H9 (cell line): Measurements from ENCODE around the gene ATP2B2. TPM values are rescaled to one million over a fixed set of nuclear protein-coding genes. Genes with fewer than 3 reads are reported as not detected.

Experiments
- DNase-seq: peaks from one replicate; pipeline ENCODE4 v3.0.0-alpha.2; 2017
- H2AFZ ChIP-seq: one replicate; pipeline ENCODE4 v1.6.1; 2013; ENCODE audit warnings: mild to moderate bottlenecking, low read length, control low read depth, moderate library complexity
- H2AK5ac ChIP-seq: 2 replicates; pipeline ENCODE4 v1.6.1; 2013; ENCODE audit warnings: low read length, control low read depth, mixed read lengths; ENCODE audit not compliant: insufficient read length
- H2BK120ac ChIP-seq: one replicate; pipeline ENCODE4 v1.6.1; 2013; ENCODE audit warnings: low read depth, mild to moderate bottlenecking, low read length, control low read depth, inconsistent platforms; ENCODE audit not compliant: poor library complexity, severe bottlenecking
- H2BK12ac ChIP-seq: 2 replicates; pipeline ENCODE4 v1.6.1; 2013; ENCODE audit warnings: low read length, control low read depth, mixed read lengths, low read depth; ENCODE audit not compliant: insufficient read length
- H2BK15ac ChIP-seq: 2 replicates; pipeline ENCODE4 v1.6.1; 2013; ENCODE audit warnings: low read depth, low read length, control low read depth
- H2BK20ac ChIP-seq: one replicate; pipeline ENCODE4 v1.6.1; 2013; ENCODE audit warnings: low read depth, mild to moderate bottlenecking, low read length, control low read depth, inconsistent platforms; ENCODE audit not compliant: poor library complexity, severe bottlenecking
- H2BK5ac ChIP-seq: 2 replicates; pipeline ENCODE4 v1.6.1; 2013; ENCODE audit warnings: low read length, control low read depth, mixed read lengths; ENCODE audit not compliant: insufficient read length
- H3K14ac ChIP-seq: 2 replicates; pipeline ENCODE4 v1.6.1; 2013; ENCODE audit warnings: low read length, control low read depth; ENCODE audit not compliant: insufficient read depth
- H3K18ac ChIP-seq: 2 replicates; pipeline ENCODE4 v1.6.1; 2013; ENCODE audit warnings: low read depth, mild to moderate bottlenecking, mixed read lengths, low read length, control low read depth; ENCODE audit not compliant: insufficient read length
- H3K23ac ChIP-seq: 2 replicates; pipeline ENCODE4 v1.6.1; 2013; ENCODE audit warnings: low read length, control low read depth, mixed read lengths, low read depth; ENCODE audit not compliant: insufficient read length
- H3K23me2 ChIP-seq: 2 replicates; pipeline ENCODE4 v1.6.1; 2013; ENCODE audit warnings: low read depth, mild to moderate bottlenecking, mixed read lengths, low read length, control low read depth; ENCODE audit not compliant: insufficient read length, poor library complexity, severe bottlenecking
- H3K27ac ChIP-seq: 2 replicates; pipeline ENCODE4 v1.5.1; 2013; ENCODE audit warnings: low read length, control low read depth, mixed read lengths, low read depth; ENCODE audit not compliant: insufficient read length
- H3K27me3 ChIP-seq: 2 replicates; pipeline ENCODE4 v1.6.1; 2013; ENCODE audit warnings: low read length, control low read depth, inconsistent platforms; ENCODE audit not compliant: insufficient read depth
- H3K4ac ChIP-seq: 2 replicates; pipeline ENCODE4 v1.6.1; 2013; ENCODE audit warnings: low read depth, mild to moderate bottlenecking, control low read depth, inconsistent platforms, low read length, moderate library complexity
- H3K4me1 ChIP-seq: 2 replicates; pipeline ENCODE4 v1.6.1; 2013; ENCODE audit warnings: low read length, control low read depth, inconsistent platforms; ENCODE audit not compliant: insufficient read depth
- H3K4me2 ChIP-seq: 2 replicates; pipeline ENCODE4 v1.6.1; 2013; ENCODE audit warnings: low read length, control low read depth, mixed read lengths; ENCODE audit not compliant: insufficient read length, insufficient read depth
- H3K56ac ChIP-seq: 2 replicates; pipeline ENCODE4 v1.6.1; 2013; ENCODE audit warnings: low read depth, mild to moderate bottlenecking, mixed read lengths, low read length, control low read depth; ENCODE audit not compliant: insufficient read length
- H3K79me1 ChIP-seq: 2 replicates; pipeline ENCODE4 v1.6.1; 2013; ENCODE audit warnings: low read depth, mild to moderate bottlenecking, moderate library complexity, low read length, control low read depth, inconsistent platforms; ENCODE audit not compliant: insufficient read depth, poor library complexity, severe bottlenecking
- H3K79me2 ChIP-seq: 2 replicates; pipeline ENCODE4 v1.6.1; 2013; ENCODE audit warnings: low read length, control low read depth, inconsistent platforms; ENCODE audit not compliant: insufficient read depth
- H3K9ac ChIP-seq: 2 replicates; pipeline ENCODE4 v1.6.1; 2013; ENCODE audit warnings: low read length, control low read depth, mixed read lengths; ENCODE audit not compliant: insufficient read length; ENCODE audit errors: extremely low read depth
- H3K9me3 ChIP-seq: one replicate; pipeline ENCODE4 v1.6.1; 2013; ENCODE audit warnings: low read depth, low read length, inconsistent platforms; ENCODE audit not compliant: control insufficient read depth
- H3T11ph ChIP-seq: one replicate; pipeline ENCODE4 v1.6.1; 2013; ENCODE audit warnings: mild to moderate bottlenecking, low read length, control low read depth, inconsistent platforms
- H4K20me1 ChIP-seq: one replicate; pipeline ENCODE4 v1.6.1; 2013; ENCODE audit not compliant: control insufficient read depth, insufficient read length, insufficient read depth
- H4K5ac ChIP-seq: 2 replicates; pipeline ENCODE4 v1.6.1; 2013; ENCODE audit warnings: low read depth, mild to moderate bottlenecking, mixed read lengths, low read length, control low read depth; ENCODE audit not compliant: insufficient read length
- H4K8ac ChIP-seq: replicated peaks from 2 replicates; pipeline ENCODE4 v1.6.1; 2013; ENCODE audit warnings: low read length, control low read depth, mixed read lengths, low read depth; ENCODE audit not compliant: insufficient read length
- H4K91ac ChIP-seq: 2 replicates; pipeline ENCODE4 v1.6.1; 2013; ENCODE audit warnings: low read depth, mild to moderate bottlenecking, moderate library complexity, mixed read lengths, low read length, control low read depth; ENCODE audit not compliant: insufficient read length
- H3K27ac Mint-ChIP-seq, 3 experiments: 2 replicates in 2 of 3; 3 replicates in 1 of 3; pipeline ENCODE4 v1.8.0; 2020 to 2021; ENCODE audit warnings: mixed read lengths in 3 of 3, mild to moderate bottlenecking in 1 of 3, moderate library complexity in 1 of 3
- H3K27me3 Mint-ChIP-seq: 2 replicates; pipeline ENCODE4 v1.8.0; 2021; ENCODE audit warnings: low read depth, mild to moderate bottlenecking, moderate library complexity, mixed read lengths
- H3K36me3 Mint-ChIP-seq, 3 experiments: 2 replicates in 2 of 3; 3 replicates in 1 of 3; pipeline ENCODE4 v1.8.0; 2020 to 2021; ENCODE audit warnings: low read depth in 3 of 3, mixed read lengths in 3 of 3; ENCODE audit not compliant: insufficient read depth in 1 of 3
- H3K4me1 Mint-ChIP-seq, 2 experiments: 2 replicates each; pipeline ENCODE4 v1.8.0; 2020; ENCODE audit warnings: mixed read lengths in 2 of 2
- H3K4me3 Mint-ChIP-seq, 2 experiments: 2 replicates in 1 of 2; 3 replicates in 1 of 2; pipeline ENCODE4 v1.8.0; 2020 to 2021; ENCODE audit warnings: mild to moderate bottlenecking in 2 of 2, mixed read lengths in 2 of 2, moderate library complexity in 1 of 2
- H3K9me3 Mint-ChIP-seq, 2 experiments: 2 replicates in 1 of 2; 3 replicates in 1 of 2; pipeline ENCODE4 v1.8.0; 2020; ENCODE audit warnings: mild to moderate bottlenecking in 2 of 2, mixed read lengths in 2 of 2, moderate library complexity in 1 of 2
- WGBS: extraction: QIAGEN DNeasy Blood & Tissue Kit; methylation state at CpG from one replicate; pipeline ENCODE4 v1.1.7; 2013; ENCODE audit warnings: missing lambda C conversion rate, low lambda C conversion rate, mixed read lengths; ENCODE audit not compliant: insufficient read length; ENCODE audit errors: extremely low coverage; 5-methylcytosine and 5-hydroxymethylcytosine counted together
- total RNA-seq: library from RNA; stranded (reverse); gene quantifications from 2 replicates; pipeline ENCODE4 v1.2.1, GENCODE V29; 2021
- TF ChIP-seq, protein P1 (sequence below): fragments of 200-600 bp; sonication (generic); conservative IDR thresholded peaks from 3 replicates; pipeline ENCODE4 v1.8.0; 2021; ENCODE audit warnings: antibody characterized with exemption, mild to moderate bottlenecking

ATP2B2 gene
- total RNA-seq, 1 experiment from 2014 or later = 0.33 TPM

DNA sequence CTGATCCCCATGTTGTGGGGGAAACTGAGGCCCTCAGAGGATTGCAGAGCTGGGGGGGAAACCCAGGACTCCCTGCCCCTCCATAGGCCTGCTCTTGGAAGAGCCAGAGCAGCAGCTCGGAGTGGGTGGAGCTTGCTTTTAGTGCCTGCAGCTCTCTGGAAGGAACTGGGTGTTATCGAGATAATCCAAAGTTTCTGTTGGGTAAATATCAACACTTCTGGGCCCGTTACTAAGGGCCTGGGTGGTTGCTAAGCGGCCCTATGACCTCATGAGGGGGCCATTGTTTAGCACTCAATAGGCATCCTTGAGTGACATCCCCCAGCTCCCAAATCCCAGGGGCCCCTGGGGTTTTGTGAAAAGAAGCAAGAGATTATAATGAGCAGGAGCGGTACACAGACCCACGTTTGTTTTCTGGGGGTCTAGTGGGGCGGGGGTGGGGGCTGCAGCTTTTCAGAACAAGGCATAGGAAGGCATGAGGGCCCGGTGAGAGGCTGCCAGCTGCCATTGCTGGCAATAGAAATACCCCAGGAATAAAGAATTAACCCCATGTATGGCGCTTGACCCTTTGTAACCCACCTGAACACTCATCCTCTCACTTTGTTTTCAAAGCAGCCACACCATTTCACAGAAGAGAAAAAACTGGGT lies 48.3 kb upstream of the ATP2B2 start:
- peak overlapping the region; percentile 84 for H3T11ph ChIP-seq
- peaks cover 8% of the 10 kb centered on the region for H3K27me3 Mint-ChIP-seq
- H3K14ac ChIP-seq = peak overlapping the region; percentile 72; the same call in 1 of the 2 replicates
- no peak overlapping the region for H2BK20ac ChIP-seq
- no peak overlapping the region for H2AK5ac ChIP-seq
- H3K23me2 ChIP-seq = no peaks in the 10 kb centered on the region
- no peak overlapping the region; a peak in 1 of 5 replicates for H3K4me3 Mint-ChIP-seq
- peak overlapping the region; percentile 6 for H2BK12ac ChIP-seq
- TF ChIP-seq, protein P1, sequence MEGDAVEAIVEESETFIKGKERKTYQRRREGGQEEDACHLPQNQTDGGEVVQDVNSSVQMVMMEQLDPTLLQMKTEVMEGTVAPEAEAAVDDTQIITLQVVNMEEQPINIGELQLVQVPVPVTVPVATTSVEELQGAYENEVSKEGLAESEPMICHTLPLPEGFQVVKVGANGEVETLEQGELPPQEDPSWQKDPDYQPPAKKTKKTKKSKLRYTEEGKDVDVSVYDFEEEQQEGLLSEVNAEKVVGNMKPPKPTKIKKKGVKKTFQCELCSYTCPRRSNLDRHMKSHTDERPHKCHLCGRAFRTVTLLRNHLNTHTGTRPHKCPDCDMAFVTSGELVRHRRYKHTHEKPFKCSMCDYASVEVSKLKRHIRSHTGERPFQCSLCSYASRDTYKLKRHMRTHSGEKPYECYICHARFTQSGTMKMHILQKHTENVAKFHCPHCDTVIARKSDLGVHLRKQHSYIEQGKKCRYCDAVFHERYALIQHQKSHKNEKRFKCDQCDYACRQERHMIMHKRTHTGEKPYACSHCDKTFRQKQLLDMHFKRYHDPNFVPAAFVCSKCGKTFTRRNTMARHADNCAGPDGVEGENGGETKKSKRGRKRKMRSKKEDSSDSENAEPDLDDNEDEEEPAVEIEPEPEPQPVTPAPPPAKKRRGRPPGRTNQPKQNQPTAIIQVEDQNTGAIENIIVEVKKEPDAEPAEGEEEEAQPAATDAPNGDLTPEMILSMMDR = no peak
- no CpG with 5 or more reads among the region's 9 CpGs for WGBS
- no peak overlapping the region for H2AFZ ChIP-seq
- peaks cover 33 to 50% of the 10 kb centered on the region in 2 experiments for H3K4me1 Mint-ChIP-seq
- H3K23ac ChIP-seq = no peak overlapping the region
- DNase-seq = peak; percentile 68
- peak overlapping the region; percentile 90 for H3K18ac ChIP-seq
- H3K56ac ChIP-seq = no peak overlapping the region
- no peaks in the 10 kb centered on the region for H3K79me2 ChIP-seq
- H3K4me1 ChIP-seq = 0 out of 2 replicates have a peak, but pooled peaks cover 3% of the 10 kb centered on the region
- H3K27ac ChIP-seq = no peak overlapping the region
- H3K79me1 ChIP-seq = no peaks in the 10 kb centered on the region
- no peak overlapping the region for H3K4me2 ChIP-seq
- H2BK120ac ChIP-seq = peak overlapping the region; percentile 75
- no peak overlapping the region for H2BK15ac ChIP-seq
- no peaks in the 10 kb centered on the region for H4K20me1 ChIP-seq
- H3K27ac Mint-ChIP-seq = peak overlapping the region; percentile 44 to 94 (median 93); a peak in 5 of 7 replicates
- no peaks in the 10 kb centered on the region for H3K9me3 Mint-ChIP-seq
- no peak overlapping the region for H4K8ac ChIP-seq
- peak overlapping the region; percentile 80; the same call in 1 of the 2 replicates for H3K4ac ChIP-seq
- H2BK5ac ChIP-seq = no peak overlapping the region
- H3K9ac ChIP-seq = no peak overlapping the region
- H3K36me3 Mint-ChIP-seq = no peaks in the 10 kb centered on the region
- H4K91ac ChIP-seq = no peak overlapping the region
- H4K5ac ChIP-seq = no peak overlapping the region
- H3K9me3 ChIP-seq = no peaks in the 10 kb centered on the region
- H3K27me3 ChIP-seq = no peaks in the 10 kb centered on the region
